ENCODE measurements around the gene TMEM255A. TPM values are rescaled to one million over a fixed set of nuclear protein-coding genes. Genes with fewer than 3 reads are reported as not detected.

The TMEM255A gene
- polyA plus RNA-seq, 1 of the 3 experiments (the other 2 are of a cell fraction) = 0.08 TPM

DNA sequence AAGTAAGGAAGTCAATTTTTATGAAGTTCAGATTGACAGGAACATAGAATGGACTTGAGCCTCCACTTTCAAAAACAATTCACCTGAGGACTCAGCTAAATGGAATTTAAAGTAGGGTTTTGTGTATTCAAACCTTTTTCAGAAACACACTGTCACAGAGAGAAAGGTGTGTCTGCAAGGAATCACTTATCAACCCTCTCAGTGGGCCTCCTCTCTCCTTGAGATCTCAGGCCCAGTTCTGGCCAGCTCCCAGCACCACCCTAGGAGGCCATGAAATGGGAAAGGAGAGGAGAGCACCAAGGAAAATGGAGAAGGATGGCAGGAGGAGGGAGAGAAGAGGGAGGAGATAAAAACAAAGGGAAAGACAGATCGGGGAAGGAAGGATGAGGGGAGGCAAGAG, 28.6 kb downstream of the TMEM255A start (continued):
- TF ChIP-seq CHD2 (IDR thresholded peaks at IDR 0.05; ENCODE audit: low read length, partially characterized antibody) (no peak), SIN3A (IDR thresholded peaks at IDR 0.05; ENCODE audit: borderline replicate concordance, low read depth, low read length) (no peak)

DNA sequence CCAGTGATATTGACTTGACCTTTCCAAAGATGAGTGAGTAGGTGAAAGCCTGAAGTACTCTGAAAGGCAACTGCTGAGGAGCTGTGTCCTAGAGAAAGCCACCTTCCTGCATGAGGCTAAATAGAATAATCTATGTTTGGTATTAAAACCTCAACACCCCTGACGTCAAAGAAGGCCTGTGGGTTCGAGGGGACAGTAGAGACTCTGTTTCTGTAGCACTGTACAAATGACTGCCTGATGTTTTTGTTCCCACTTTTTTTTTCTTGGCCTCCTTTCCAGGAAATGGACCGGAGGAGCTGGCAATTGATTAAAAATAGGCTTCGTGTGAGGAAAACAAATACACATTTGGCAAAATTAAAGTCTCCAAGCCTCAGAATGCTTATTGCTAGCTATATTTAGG, 29.5 kb downstream of the TMEM255A start:
- H4K20me1 ChIP-seq (ENCODE audit: insufficient read depth) = no peaks in the 10 kb centered on the region
- no peaks in the 10 kb centered on the region for H3F3A ChIP-seq (replicated peaks; ENCODE audit: insufficient read depth)
- no peak overlapping the region for H3K4me2 ChIP-seq
- no peak overlapping the region for H3K4me3 ChIP-seq (ENCODE audit: low read depth in 2 of 2, low read length in 1 of 2)
- no peaks in the 10 kb centered on the region for H3K79me2 ChIP-seq (ENCODE audit: insufficient read depth)
- 19% methylated on average over 4 of the region's 4 CpGs for WGBS (ENCODE audit: low lambda C conversion rate)
- no peak overlapping the region for H3K27ac ChIP-seq (ENCODE audit: low read depth in 2 of 2, low read length in 1 of 2)
- no peak overlapping the region for H3K9ac ChIP-seq
- ChIA-PET POLR2A (no interaction called here), CTCF (interaction anchor here (1.5 kb wide), 1 partner anchor 29 kb away, joined by 3 read pairs; no protein-coding TSS in a partner anchor)
- DNase-seq = no peak
- H2AFZ ChIP-seq (ENCODE audit: low read depth) = no peak overlapping the region
- no peaks in the 10 kb centered on the region for H3K9me2 ChIP-seq
- no peaks in the 10 kb centered on the region for H3K36me3 ChIP-seq (replicated peaks in 1 of 2; ENCODE audit: control insufficient read depth in 1 of 2, insufficient read depth in 2 of 2, low read length in 1 of 2)
- TF ChIP-seq YY1 (IDR thresholded peaks at IDR 0.05; ENCODE audit: low read depth) = no peak
- no peaks in the 10 kb centered on the region for H3K4me1 ChIP-seq (ENCODE audit: control insufficient read depth in 1 of 2, insufficient read depth in 2 of 2, low read depth in 1 of 2, low read length in 1 of 2)
- peaks cover 19% of the 10 kb centered on the region for H3K27me3 ChIP-seq (ENCODE audit: insufficient read depth)
- no peaks in the 10 kb centered on the region for H3K9me3 ChIP-seq

DNA sequence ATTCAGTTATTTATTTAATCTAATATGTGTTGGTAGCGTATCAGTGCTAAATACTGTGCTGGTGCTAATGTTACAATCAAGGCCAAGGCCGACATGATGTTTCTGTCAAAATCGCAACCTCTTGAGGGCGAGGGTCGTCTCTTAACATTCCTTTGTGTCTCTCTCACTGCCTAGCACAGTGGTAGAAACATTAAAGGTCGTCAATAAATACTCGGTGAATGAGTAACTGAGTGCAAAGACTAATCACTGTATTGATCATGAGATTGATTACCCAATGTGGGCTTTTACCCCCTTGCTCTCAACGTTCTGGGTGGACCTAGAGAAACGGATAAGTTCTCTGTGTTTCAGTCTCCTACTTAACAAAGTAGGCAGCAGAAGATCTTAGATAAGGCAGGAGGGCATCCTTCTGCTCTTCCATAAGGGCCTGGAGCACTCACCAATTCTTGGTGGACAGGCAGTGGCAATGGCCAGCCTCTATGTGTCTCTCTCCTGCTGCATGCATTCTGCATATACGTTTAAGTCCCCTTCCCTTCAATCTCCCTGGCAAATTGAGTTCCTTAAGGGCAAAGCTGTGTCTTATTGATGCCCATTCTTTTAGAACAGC, 30.1 kb downstream of the TMEM255A start:
- DNase-seq = no peak
- no peak for TF ChIP-seq RAD21 (IDR thresholded peaks at IDR 0.05; ENCODE audit: low read length)
- TF ChIP-seq NFIC (IDR thresholded peaks at IDR 0.05; ENCODE audit: borderline replicate concordance) = no peak
- TF ChIP-seq EP300 (IDR thresholded peaks at IDR 0.05; ENCODE audit: borderline replicate concordance in 1 of 2, low read depth in 1 of 2, low read length in 1 of 2) = no peak
- TF ChIP-seq TCF12 (IDR thresholded peaks at IDR 0.05) = no peak
- TF ChIP-seq RFX5 (IDR thresholded peaks at IDR 0.05; ENCODE audit: low read length) = no peak
- no peak for TF ChIP-seq POLR2AphosphoS5 (IDR thresholded peaks at IDR 0.05; ENCODE audit: low read depth, low read length)
- TF ChIP-seq, protein P1, sequence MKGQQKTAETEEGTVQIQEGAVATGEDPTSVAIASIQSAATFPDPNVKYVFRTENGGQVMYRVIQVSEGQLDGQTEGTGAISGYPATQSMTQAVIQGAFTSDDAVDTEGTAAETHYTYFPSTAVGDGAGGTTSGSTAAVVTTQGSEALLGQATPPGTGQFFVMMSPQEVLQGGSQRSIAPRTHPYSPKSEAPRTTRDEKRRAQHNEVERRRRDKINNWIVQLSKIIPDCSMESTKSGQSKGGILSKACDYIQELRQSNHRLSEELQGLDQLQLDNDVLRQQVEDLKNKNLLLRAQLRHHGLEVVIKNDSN (IDR thresholded peaks at IDR 0.05; ENCODE audit: borderline replicate concordance, low read depth) = no peak
- TF ChIP-seq FOXJ3 (CRISPR knock-in tag; IDR thresholded peaks at IDR 0.05) = no peak
- Histone ChIP-seq H3K9me2 (no peaks in the 10 kb centered on the region), H2AFZ (ENCODE audit: low read depth) (no peak overlapping the region), H3K27me3 (ENCODE audit: insufficient read depth) (peaks cover 22% of the 10 kb centered on the region), H3K9me3 (no peaks in the 10 kb centered on the region), H3F3A (replicated peaks; ENCODE audit: insufficient read depth) (no peaks in the 10 kb centered on the region), H3K4me2 (no peak overlapping the region), H3K36me3 (replicated peaks in 1 of 2; ENCODE audit: control insufficient read depth in 1 of 2, insufficient read depth in 2 of 2, low read length in 1 of 2) (no peaks in the 10 kb centered on the region), H3K79me2 (ENCODE audit: insufficient read depth) (no peaks in the 10 kb centered on the region), H3K4me3 (ENCODE audit: low read depth in 2 of 2, low read length in 1 of 2) (no peak overlapping the region), H4K20me1 (ENCODE audit: insufficient read depth) (no peaks in the 10 kb centered on the region), H3K27ac (ENCODE audit: low read depth in 2 of 2, low read length in 1 of 2) (no peak overlapping the region), H3K4me1 (ENCODE audit: control insufficient read depth in 1 of 2, insufficient read depth in 2 of 2, low read depth in 1 of 2, low read length in 1 of 2) (no peaks in the 10 kb centered on the region), H3K9ac (no peak overlapping the region)
- WGBS (ENCODE audit: low lambda C conversion rate) = 34% methylated on average over 10 of the region's 10 CpGs
- POLR2A ChIA-PET = no interaction called here
- CTCF ChIA-PET = interaction anchor here (1.5 kb wide), 1 partner anchor 29 kb away, joined by 3 read pairs; no protein-coding TSS in a partner anchor
